Fibroblast of skin of left quadriceps (primary cell): ENCODE results near the gene IGSF11.
"Not testable (repeated sequence)": the region's sequence is repeated elsewhere in the genome, so short reads cannot be mapped to it uniquely, and the experiment has no call there.

ENCODE experiments used
- DNase-seq, 2 experiments: peaks; one replicate each; pipeline ENCODE4 v3.0.0-alpha.2; 2013; ENCODE audit warnings: low read depth in 2 of 2

The IGSF11 gene

GRCh38 chr3:119034256-119035013 lies at the start of gene IGSF11:
TSS of gene IGSF11 (minus strand) at chr3:119034846. CDS start at chr3:119034582, 264 bp downstream.
- DNase-seq, result peak in 1 of 2 experiments; percentile 7

- DNase-seq, result no peak
Measured at GRCh38 chr3:119080364-119080763, 45.7 kb upstream of the IGSF11 start.

GRCh38 chr3:119073258-119074001 lies 38.8 kb upstream of the IGSF11 start:
- no peak for DNase-seq

- DNase-seq, result not testable (repeated sequence)
Measured at GRCh38 chr3:119072451-119072850, 37.8 kb upstream of the IGSF11 start.

GRCh38 chr3:119069725-119070124 lies 35.1 kb upstream of the IGSF11 start:
- no peak for DNase-seq

- no peak for DNase-seq
Measured at GRCh38 chr3:119063471-119063870, 28.8 kb upstream of the IGSF11 start.

GRCh38 chr3:119062892-119063291 lies 28.2 kb upstream of the IGSF11 start:
- no peak for DNase-seq

GRCh38 chr3:119044593-119044992 lies 9.9 kb upstream of the IGSF11 start:
- no peak for DNase-seq

- no peak for DNase-seq
Measured at GRCh38 chr3:119042162-119042561, 7.5 kb upstream of the IGSF11 start.

- no peak for DNase-seq
Measured at GRCh38 chr3:119035014-119035346, 334 bp upstream of the IGSF11 start.

- no peak for DNase-seq
Measured at GRCh38 chr3:119033393-119034255, 1.0 kb downstream of the IGSF11 start.

- no peak for DNase-seq
Measured at GRCh38 chr3:119025171-119025795, 9.4 kb downstream of the IGSF11 start.

- no peak for DNase-seq
Measured at GRCh38 chr3:119019767-119020518, 14.7 kb downstream of the IGSF11 start.

GRCh38 chr3:119018690-119019463 lies 15.8 kb downstream of the IGSF11 start:
- no peak for DNase-seq

- DNase-seq, result no peak
Measured at GRCh38 chr3:119015942-119016341, 18.7 kb downstream of the IGSF11 start.

GRCh38 chr3:119013951-119014350 lies 20.7 kb downstream of the IGSF11 start:
- no peak for DNase-seq

- no peak for DNase-seq
Measured at GRCh38 chr3:119011528-119011927, 23.1 kb downstream of the IGSF11 start.

GRCh38 chr3:118997190-118997589 lies 37.5 kb downstream of the IGSF11 start:
- no peak for DNase-seq

GRCh38 chr3:118991775-118992174 lies 42.9 kb downstream of the IGSF11 start:
- DNase-seq, result no peak

GRCh38 chr3:118990823-118991560 lies 43.7 kb downstream of the IGSF11 start:
- DNase-seq, result no peak
